GM19193 (cell line): ENCODE data around the gene MORC3.

ENCODE experiments used
- POLR2A ChIP-seq: IDR thresholded peaks from 4 replicates; pipeline ENCODE4 v1.6.1; 2011; ENCODE audit not compliant: insufficient read depth, insufficient read length; ENCODE audit errors: extremely low read depth

Gene MORC3

DNA sequence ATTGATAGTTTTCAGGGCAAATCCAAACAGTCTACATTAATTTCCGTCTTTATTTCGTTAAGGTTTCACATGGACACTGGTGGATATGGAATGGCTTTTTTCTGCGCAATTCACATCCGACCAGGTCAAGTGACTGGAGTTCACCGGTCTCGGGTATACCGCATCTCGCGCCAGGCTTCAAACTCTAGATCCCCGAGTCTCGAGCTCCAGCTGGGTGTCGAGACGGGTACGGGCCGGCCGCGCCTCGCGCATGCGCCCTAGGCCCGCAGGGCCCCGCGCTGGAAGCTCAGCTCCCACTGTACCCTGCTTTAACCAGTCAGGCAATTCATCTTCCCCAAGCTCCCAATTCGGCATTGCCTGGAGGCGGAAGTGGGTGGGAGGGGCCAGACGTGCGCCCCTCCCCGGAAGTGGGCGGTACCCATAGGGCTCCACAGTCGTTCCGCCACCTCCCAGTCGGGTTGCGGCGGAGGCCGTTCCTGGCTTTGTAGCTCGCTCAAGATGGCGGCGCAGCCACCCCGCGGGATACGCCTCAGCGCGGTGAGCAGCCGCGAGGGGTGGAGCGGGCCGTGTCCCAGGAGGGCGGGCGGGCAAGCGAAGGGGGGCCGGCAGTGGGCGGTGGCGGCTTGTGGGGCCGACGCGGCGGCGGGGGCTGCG lies at the start of gene MORC3:
TSS of gene MORC3 (plus strand) at position 431 of the 654 bp plus-strand sequence. CDS start at position 499, 68 bp downstream.
- TF ChIP-seq POLR2A: peak; percentile 97

DNA sequence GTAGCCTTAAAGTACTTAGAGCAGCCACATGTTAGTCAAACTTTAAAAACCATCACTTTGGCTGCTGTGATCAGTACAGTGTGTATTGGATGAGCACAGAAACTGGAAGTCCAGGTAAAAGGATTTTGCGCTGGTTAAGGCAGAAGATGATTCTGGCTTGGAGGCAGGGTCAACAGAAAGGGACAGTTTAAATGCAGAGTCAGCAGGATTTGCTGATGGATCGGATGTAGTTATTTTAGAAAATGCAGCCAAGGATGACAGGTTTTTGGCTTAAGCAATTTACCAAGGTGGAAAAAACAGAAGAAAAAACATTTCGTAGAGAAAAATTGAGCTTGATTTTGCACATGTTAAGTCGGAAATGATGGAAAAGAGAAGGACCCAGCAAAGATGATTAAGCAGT lies 45.9 kb upstream of the MORC3 start:
- TF ChIP-seq POLR2A: no peak

DNA sequence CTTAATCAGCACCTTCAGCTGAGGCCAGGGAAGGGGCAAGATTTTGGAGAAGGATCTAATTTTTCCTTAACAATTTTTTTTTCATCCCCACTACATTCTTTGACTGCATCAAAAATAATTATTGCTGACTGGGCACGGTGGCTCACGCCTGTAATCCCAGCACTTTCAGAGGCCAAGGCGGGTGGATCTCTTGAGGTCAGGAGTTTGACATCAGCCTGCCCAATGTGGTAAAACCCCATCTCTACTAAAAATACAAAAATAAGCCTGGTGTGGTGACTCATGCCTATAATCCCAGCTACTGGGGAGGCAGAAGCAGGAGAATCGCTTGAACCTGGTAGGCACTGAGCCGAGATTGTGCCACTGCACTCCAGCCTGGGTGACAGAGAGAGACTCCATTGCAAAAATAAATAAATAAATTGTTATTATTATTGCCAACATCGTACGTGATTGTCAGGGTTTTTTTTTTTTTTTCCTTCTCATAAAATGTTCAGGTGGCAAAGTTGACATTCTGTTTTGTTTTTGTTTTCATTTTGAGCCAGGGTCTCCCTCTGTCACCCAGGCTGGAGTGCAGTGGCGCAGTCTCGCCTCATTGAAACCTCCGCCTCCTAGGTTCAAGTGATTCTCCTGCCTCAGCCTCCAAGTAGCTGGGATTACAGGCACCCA lies 37.3 kb upstream of the MORC3 start:
- TF ChIP-seq POLR2A: no peak

DNA sequence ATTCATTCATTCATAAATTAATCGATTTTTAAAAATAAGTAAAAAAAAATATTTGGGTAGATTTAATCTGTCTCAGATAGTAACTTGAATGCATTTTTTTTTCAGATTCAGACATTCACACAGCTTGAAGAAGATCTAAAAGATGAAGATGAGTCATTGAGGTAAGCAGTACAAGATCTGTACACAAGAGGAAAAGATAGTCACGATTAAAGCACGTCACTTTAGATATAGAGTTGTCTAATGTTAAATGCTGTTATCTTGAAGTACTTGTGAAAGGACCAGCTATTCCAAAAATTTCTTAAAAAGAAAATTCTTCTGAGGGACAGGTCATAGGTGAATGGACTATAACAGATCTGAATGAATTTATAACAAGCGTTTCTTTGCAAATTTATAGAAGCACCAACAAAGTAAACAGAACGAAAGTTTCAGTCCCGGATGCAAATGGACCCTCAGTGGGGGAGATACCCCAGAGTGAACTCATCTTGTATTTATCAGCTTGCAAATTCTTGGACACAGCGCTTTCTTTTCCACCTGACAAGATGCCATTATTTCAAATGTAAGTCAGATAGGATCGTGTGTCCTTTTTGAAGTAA lies 31.2 kb upstream of the MORC3 start:
- no peak for TF ChIP-seq POLR2A

- TF ChIP-seq POLR2A: no peak
These were observed 28.5 kb upstream of the MORC3 start for GRCh38 chr21:36291509-36291908.

DNA sequence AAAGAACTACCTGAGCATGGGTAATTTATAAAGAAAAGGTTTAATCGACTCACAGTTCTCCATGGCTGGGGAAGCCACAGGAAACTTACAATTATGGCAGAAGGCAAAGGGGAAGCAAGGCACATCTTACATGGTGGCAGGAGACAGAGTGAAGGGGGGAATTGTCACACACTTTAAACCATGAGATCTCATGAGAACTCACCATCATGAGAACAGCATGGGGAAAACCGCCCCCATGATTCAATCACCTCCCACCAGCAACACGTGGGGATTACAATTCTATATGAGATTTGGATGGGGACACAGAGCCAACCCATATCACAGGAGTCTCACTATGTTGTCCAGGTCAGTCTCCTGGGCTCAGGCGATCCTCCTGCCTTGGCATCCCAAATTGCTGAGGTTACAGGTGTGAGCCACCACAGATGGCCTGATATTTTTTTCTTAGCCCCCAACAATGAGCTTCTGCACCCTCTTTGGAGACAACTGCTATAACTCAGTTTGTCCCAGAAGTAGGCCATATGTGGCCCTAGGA lies 22.5 kb upstream of the MORC3 start:
- no peak for TF ChIP-seq POLR2A

DNA sequence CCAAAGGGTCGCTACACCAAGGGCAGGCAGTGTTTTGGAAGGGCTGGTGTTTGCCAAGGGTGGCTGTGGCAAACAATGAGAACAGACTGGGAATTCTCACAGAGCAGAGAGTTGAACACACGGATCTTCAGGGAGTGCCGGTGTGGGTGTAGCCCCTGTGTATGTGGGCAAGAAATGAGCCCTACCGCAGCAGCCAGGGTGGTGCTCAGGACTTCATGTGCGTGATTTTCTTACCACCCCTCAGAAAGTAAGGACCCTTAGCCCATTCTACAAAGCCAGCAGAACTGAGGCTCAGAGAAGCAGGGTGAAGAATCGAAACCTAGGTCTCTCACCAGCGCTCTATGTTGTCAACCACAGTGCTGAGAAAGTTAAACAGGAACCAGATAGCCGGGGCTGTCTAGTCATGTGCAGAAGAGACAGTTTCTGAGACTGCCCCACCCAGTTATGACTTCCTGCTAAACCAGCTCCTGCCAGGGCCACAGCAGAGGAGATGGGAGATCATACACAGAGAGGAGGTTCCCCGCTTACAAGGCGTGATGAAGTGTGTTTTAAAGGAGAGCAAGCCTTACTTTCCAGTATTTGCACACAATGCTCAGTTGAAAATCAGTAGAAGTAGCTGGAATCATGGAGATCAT lies 21.9 kb upstream of the MORC3 start:
- no peak for TF ChIP-seq POLR2A

- TF ChIP-seq POLR2A: no peak
These were observed 13.0 kb upstream of the MORC3 start for GRCh38 chr21:36306872-36307534.

- no peak for TF ChIP-seq POLR2A
These were observed 10.0 kb upstream of the MORC3 start for GRCh38 chr21:36310016-36310415.

DNA sequence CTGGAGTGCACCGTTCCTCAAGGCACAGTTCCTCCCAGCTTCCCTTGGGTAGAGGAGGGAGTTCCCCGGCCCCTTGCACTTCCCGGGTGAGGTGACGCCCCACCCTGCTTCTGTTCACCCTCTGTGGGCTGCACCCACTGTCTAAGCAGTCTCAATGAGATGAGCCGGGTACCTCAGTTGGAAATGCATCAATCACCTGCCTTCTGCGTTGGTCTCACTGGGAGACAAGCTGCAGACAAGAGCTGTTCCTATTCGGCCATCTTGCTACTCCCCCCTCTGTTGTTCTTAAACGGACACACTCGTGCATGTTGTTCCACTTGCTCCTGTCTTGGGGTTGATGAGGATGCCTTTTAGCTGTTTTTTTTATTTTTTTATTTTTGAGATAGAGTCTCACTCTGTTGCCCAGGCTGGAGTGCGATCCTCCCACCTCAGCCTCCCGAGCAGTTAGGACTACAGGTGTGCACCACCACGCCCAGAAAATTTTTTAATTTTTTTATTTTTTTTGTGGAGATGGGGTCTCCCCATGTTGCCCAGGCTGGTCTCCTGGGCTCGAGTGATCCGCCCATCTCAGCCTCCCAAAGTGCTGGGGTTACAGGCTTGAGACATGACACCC lies 3.0 kb upstream of the MORC3 start:
- TF ChIP-seq POLR2A: no peak

GRCh38 chr21:36320421-36321324 lies 676 bp downstream of the MORC3 start:
- TF ChIP-seq POLR2A: peak; percentile 43

DNA sequence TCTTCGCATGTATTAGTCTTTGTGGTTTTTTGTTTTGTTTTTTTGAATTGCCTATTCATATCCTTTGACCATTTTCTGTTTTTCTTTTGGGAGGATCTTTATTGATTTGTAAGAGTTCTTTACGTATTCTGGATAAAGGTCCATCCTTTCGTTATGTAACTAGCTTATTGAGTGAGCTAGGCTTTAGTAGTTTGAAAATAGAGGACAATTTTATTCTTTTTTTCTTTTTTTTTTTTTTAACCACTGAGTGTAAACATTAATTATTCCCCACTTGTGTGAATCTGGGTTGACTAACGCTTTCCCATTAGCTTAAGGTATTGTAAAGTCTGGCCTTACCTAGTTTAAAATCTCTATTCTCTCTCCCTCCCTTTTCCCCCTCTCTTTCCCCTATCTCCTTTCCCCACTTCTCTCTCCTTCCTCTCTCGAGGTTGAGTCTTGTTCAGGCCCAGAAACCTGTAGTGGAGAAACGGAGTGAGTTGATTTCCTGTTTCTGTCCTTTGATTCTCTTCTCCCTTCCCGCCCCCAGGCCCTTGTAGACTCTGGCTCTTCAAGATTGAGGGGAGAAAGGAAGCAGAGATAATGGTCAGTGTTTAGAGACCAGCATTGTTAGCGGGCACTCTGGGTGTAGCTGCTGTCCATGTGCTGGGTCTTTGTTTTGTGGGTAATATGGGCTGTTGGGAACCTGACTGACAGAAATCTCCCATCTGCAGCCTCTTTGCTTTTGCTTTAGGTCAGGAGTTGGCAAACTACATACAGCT lies 1.5 kb downstream of the MORC3 start:
- TF ChIP-seq POLR2A: no peak

- no peak for TF ChIP-seq POLR2A
These were observed 2.1 kb downstream of the MORC3 start for GRCh38 chr21:36322083-36322424.

DNA sequence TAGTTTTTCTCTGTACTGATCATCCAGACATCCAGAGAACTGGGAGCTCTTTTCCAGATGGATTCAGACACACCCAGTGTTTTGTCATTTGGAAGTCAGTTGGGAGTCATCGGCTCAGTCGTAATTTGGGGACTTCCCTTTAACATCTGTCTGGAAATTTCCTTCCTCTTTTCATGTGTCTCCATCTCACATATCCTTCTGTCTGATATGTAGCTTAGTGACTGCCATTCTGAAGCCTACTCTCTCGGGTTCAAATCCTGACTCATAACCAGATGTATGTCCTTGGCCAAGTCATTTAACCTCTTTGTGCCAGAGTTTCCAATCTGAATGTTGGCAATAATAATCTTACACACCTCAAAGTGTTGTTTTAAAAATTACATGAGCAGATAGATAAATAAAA lies 3.0 kb downstream of the MORC3 start:
- no peak for TF ChIP-seq POLR2A
